Adrenal gland (tissue), 12 donors: Measurements from ENCODE around the gene UXT. TPM values are rescaled to one million over a fixed set of nuclear protein-coding genes. Genes with fewer than 3 reads are reported as not detected.

Experiments used
- DNase-seq, 7 donors: peaks; one replicate each; pipeline ENCODE4 v3.0.0-alpha.2; 2019 to 2020
- H3K27ac ChIP-seq, 5 donors: fragments of 200-600 bp; sonication (generic) in 4 of 5; 1 replicate in 3 of 5; 2 replicates in 2 of 5; pipeline versions ENCODE4 v1.5.1 to v1.8.0; 2016 to 2020; ENCODE audit warnings: mild to moderate bottlenecking in 1 of 5
- H3K27me3 ChIP-seq: fragments of 200-600 bp; 2 replicates; pipeline ENCODE4 v1.8.0; 2021
- H3K36me3 ChIP-seq, 2 donors: fragments of 200-600 bp; replicated peaks in 1 of 2; 1 replicate in 1 of 2; 2 replicates in 1 of 2; pipeline versions ENCODE4 v1.5.1 to v1.8.0; 2018 to 2022
- H3K4me1 ChIP-seq, 2 donors: fragments of 200-600 bp; replicated peaks in 1 of 2; 1 replicate in 1 of 2; 2 replicates in 1 of 2; pipeline versions ENCODE4 v1.5.1 to v1.8.0; 2018 to 2021
- H3K4me3 ChIP-seq, 4 donors: fragments of 200-600 bp; sonication (generic) in 3 of 4; one replicate each; pipeline ENCODE4 v1.5.1; 2016 to 2018
- H3K9me3 ChIP-seq, 3 donors: fragments of 200-600 bp; sonication (generic) in 1 of 3; replicated peaks in 1 of 3; 1 replicate in 2 of 3; 2 replicates in 1 of 3; pipeline versions ENCODE4 v1.5.1 to v1.8.0; 2016 to 2021
- POLR2A ChIP-seq, 2 donors: fragments of 450-650 bp; IDR thresholded peaks; one replicate each; pipeline ENCODE4 v1.6.1; 2017; ENCODE audit warnings: antibody characterized with exemption in 2 of 2, mild to moderate bottlenecking in 2 of 2, moderate library complexity in 1 of 2
- WGBS, 4 donors: extraction: QIAGEN DNeasy Blood & Tissue Kit in 2 of 4; methylation state at CpG; one replicate each; pipeline versions ENCODE4 v1.1.5 to v1.1.7; 2013 to 2017; 5-methylcytosine and 5-hydroxymethylcytosine counted together
- intact Hi-C, 2 donors: fragments of 100-400 bp; cut with DNase I; formaldehyde crosslinking; loops; one replicate each; pipeline versions ENCODE4 v1.14.1 to v1.15.0; 2022 to 2023
- polyA plus RNA-seq, 3 donors: library from polyadenylated mRNA; stranded (reverse); fragments of 200-250 nt in 2 of 3; fragments of 350-450 nt in 1 of 3; fragmentation: Illumina TruSeq in 1 of 3; extraction: RNeasy Lipid Tissue Mini Kit (QIAGEN cat#74804) in 1 of 3; gene quantifications; one replicate each; pipeline ENCODE4 v1.2.3, GENCODE V29; 2013 to 2014
- total RNA-seq, 9 donors: library from RNA; depleted of rRNA in 4 of 9; stranded (reverse); fragments of >200 nt in 4 of 9; fragments of 120-200 nt in 1 of 9; fragmentation: NEBNext Ultra II Directional in 1 of 9; extraction: Animal tissue kit (Norgen Biotek cat#: 25700) in 1 of 9; gene quantifications; one replicate each; pipeline versions ENCODE4 v1.1.0 to v1.2.4, GENCODE V29; 2013 to 2023
- TF ChIP-seq, protein P1 (sequence below), 6 experiments: fragments of 450-650 bp in 4 of 6; fragments of 200-600 bp in 2 of 6; sonication (generic) in 1 of 6; IDR thresholded peaks; 1 replicate in 5 of 6; 2 replicates in 1 of 6; pipeline versions ENCODE4 v1.5.1 to v1.8.0; 2016 to 2021; ENCODE audit warnings: antibody characterized with exemption in 6 of 6, mild to moderate bottlenecking in 2 of 6, moderate library complexity in 1 of 6
- donor health status: healthy with polysubstance abuse.
- donor health status: Bipolar disorder and iron deficiency.
- donor health status: DM: yes; HTN: yes; CAD: no.
- donor health status: DM: no; HTN: no; CAD: no.
- donor health status: DM: no; HTN: no; CAD: no.
- donor health status: DM: yes; HTN: yes; CAD: no.

UXT gene
- total and polyA plus RNA-seq, 12 donors = 120 to 176 (median 151) TPM

DNA sequence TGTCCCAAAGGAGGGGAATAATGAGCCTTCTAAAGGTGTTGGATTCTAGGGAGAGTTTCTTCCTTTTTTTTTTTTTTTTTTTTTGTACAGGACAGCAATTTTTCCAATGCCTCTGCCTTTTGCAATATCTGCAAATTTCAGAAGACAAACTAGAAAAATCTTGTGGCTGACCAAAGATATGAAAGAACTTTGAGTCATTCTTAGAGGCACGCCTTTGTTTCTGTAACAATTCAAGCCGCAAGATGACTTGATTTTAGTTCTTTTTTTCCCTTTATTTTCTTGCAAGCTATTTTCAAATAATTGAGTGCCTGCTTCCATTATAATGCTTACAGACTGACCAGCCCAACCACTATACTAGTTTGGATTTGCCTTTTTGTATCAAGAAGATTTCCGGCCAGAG is 47.6 kb upstream of the UXT start:
- peak overlapping the region in 4 of 5 donors; percentile 11 to 67 (median 52) for H3K27ac ChIP-seq
- no peak for DNase-seq
- TF ChIP-seq POLR2A (IDR thresholded peaks at IDR 0.05) = no peak
- TF ChIP-seq, protein P1, sequence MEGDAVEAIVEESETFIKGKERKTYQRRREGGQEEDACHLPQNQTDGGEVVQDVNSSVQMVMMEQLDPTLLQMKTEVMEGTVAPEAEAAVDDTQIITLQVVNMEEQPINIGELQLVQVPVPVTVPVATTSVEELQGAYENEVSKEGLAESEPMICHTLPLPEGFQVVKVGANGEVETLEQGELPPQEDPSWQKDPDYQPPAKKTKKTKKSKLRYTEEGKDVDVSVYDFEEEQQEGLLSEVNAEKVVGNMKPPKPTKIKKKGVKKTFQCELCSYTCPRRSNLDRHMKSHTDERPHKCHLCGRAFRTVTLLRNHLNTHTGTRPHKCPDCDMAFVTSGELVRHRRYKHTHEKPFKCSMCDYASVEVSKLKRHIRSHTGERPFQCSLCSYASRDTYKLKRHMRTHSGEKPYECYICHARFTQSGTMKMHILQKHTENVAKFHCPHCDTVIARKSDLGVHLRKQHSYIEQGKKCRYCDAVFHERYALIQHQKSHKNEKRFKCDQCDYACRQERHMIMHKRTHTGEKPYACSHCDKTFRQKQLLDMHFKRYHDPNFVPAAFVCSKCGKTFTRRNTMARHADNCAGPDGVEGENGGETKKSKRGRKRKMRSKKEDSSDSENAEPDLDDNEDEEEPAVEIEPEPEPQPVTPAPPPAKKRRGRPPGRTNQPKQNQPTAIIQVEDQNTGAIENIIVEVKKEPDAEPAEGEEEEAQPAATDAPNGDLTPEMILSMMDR (IDR thresholded peaks at IDR 0.05) = no peak
- 37 to 71% (median 54%) methylated on average over 3 of the region's 3 CpGs for WGBS, 4 donors
- no peaks in the 10 kb centered on the region for H3K9me3 ChIP-seq
- intact Hi-C loops = no loop called here
- H3K4me3 ChIP-seq = no peak overlapping the region
- H3K27me3 ChIP-seq = peaks cover 4% of the 10 kb centered on the region
- H3K36me3 ChIP-seq = no peaks in the 10 kb centered on the region
- no peaks in the 10 kb centered on the region for H3K4me1 ChIP-seq

DNA sequence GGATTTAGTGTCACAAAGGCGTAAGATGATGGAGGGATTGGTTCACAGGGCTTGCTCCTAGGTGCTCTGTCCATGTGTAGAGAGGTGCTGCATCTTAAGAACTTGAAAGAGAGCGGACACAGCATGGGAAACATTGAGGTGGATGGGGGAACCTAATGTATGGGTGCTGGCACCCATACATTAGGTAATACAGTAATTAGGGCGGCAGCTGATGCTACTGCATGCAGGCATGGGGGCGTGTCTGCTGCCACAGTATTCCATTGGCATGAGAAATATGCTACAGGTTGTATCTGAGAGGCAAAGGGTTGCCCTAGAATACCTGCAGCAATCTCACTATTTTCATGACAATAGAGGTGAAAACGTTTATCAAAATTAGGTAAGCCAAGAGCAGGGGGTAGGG is 45.8 kb upstream of the UXT start:
- Histone ChIP-seq H3K9me3 (no peaks in the 10 kb centered on the region), H3K4me3 (no peak overlapping the region), H3K4me1 (no peaks in the 10 kb centered on the region), H3K36me3 (no peaks in the 10 kb centered on the region), H3K27me3 (peaks cover 1% of the 10 kb centered on the region), H3K27ac (no peak overlapping the region)
- WGBS, 4 donors = 59 to 90% (median 77%) methylated on average over 5 of the region's 5 CpGs
- intact Hi-C loops = no loop called here
- TF ChIP-seq, protein P1 (IDR thresholded peaks at IDR 0.05) = no peak
- TF ChIP-seq POLR2A (IDR thresholded peaks at IDR 0.05) = no peak
- DNase-seq = no peak

DNA sequence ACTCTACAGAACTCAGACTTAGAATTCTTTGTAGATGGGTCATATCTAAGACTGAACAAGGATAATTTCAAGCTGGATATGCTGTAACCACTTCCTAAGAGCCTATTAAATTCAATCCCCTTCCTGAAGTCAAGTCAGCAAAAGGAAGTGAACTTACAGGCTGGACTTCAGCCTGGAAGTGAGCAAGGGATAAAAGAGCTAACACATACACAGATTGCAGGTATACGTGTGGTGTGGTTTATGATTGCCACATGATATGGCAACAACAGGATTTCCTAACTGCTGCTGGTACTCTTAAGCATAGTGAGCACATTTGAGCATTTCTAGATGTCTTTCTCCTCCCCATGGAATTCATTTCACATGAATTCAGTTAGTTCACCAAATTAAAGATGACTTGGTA is 38.2 kb upstream of the UXT start:
- Histone ChIP-seq H3K4me1 (no peaks in the 10 kb centered on the region), H3K36me3 (no peaks in the 10 kb centered on the region), H3K4me3 (no peak overlapping the region), H3K9me3 (no peaks in the 10 kb centered on the region), H3K27me3 (peaks cover 8% of the 10 kb centered on the region), H3K27ac (no peak overlapping the region)
- intact Hi-C loops = no loop called here
- 56 to 71% (median 70%) methylated on average over 1 of the region's 1 CpG; no CpG with 5 or more reads in 1 of the 4 donors for WGBS, 4 donors
- no peak for TF ChIP-seq POLR2A (IDR thresholded peaks at IDR 0.05)
- TF ChIP-seq, protein P1 (IDR thresholded peaks at IDR 0.05) = no peak
- DNase-seq = no peak

DNA sequence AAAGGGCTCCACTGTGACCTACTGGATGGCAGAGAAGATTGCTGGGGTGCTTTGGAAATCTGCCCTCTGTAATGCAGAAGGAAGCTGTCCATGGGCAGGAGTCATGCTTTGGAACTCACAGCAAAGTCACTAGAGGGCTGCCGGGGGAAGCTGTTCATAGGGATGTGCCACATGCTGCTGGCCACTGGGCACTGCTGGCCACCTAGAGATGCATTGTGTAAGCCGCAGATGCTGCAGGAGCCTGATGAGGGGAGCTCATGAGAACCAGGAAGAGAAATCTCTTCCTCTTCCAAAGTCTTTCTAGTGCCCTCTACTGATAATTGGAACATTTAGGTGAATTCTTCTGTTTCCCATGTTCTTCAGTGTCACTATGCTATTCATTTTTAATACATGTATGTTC is 31.2 kb upstream of the UXT start:
- H3K4me3 ChIP-seq = no peak overlapping the region
- intact Hi-C loops = no loop called here

More for the DNA sequence above, 31.2 kb upstream of the UXT start:
- Histone ChIP-seq H3K27ac (no peak overlapping the region), H3K27me3 (no peaks in the 10 kb centered on the region), H3K4me1 (no peaks in the 10 kb centered on the region), H3K36me3 (no peaks in the 10 kb centered on the region), H3K9me3 (no peaks in the 10 kb centered on the region)
- WGBS, 4 donors = 77 to 94% (median 82%) methylated on average over 2 of the region's 2 CpGs
- no peak for DNase-seq
- TF ChIP-seq, protein P1 (IDR thresholded peaks at IDR 0.05) = no peak
